ENCODE measurements around the gene DIPK1B.

The DIPK1B gene

GRCh38 chr9:136711751-136712689 lies at the start of gene DIPK1B:
Gene DIPK1B (plus strand): TSS chr9:136712572. CDS start chr9:136712666, 94 bp downstream.
- no peak for DNase-seq

GRCh38 chr9:136662656-136663581 lies 49.5 kb upstream of the DIPK1B start, which contains the start of gene EGFL7:
Gene EGFL7 (plus strand): TSS chr9:136662916. CDS start chr9:136668283, 5,367 bp downstream.
- no peak for DNase-seq

- no peak for DNase-seq
Measured at GRCh38 chr9:136664000-136664915, 48.1 kb upstream of the DIPK1B start.

GRCh38 chr9:136665111-136665703 lies 47.2 kb upstream of the DIPK1B start:
- DNase-seq: no peak

GRCh38 chr9:136665704-136666371 lies 46.5 kb upstream of the DIPK1B start:
- no peak for DNase-seq

- DNase-seq: no peak
Measured at GRCh38 chr9:136666372-136667213, 45.8 kb upstream of the DIPK1B start.

- no peak for DNase-seq
Measured at GRCh38 chr9:136667214-136667939, 45.0 kb upstream of the DIPK1B start.

GRCh38 chr9:136667940-136668760 lies 44.2 kb upstream of the DIPK1B start:
- DNase-seq: no peak

GRCh38 chr9:136668983-136669790 lies 43.2 kb upstream of the DIPK1B start:
- no peak for DNase-seq

GRCh38 chr9:136669791-136670464 lies 42.4 kb upstream of the DIPK1B start:
- DNase-seq: no peak

- no peak for DNase-seq
Measured at GRCh38 chr9:136670576-136671253, 41.7 kb upstream of the DIPK1B start.

- no peak for DNase-seq
Measured at GRCh38 chr9:136671254-136671614, 41.1 kb upstream of the DIPK1B start.

- DNase-seq: no peak
Measured at GRCh38 chr9:136671646-136672430, 40.5 kb upstream of the DIPK1B start.

- no peak for DNase-seq
Measured at GRCh38 chr9:136672431-136673087, 39.8 kb upstream of the DIPK1B start.
